ENCODE measurements around the gene ISYNA1. TPM values are rescaled to one million over a fixed set of nuclear protein-coding genes. Genes with fewer than 3 reads are reported as not detected.

ISYNA1 gene
- total and polyA plus RNA-seq, 10 of the 15 experiments (the other 5 are each of a cell fraction or from before 2014, with no cell fraction given) = 1.9 to 37.0 (median 9.1) TPM

DNA sequence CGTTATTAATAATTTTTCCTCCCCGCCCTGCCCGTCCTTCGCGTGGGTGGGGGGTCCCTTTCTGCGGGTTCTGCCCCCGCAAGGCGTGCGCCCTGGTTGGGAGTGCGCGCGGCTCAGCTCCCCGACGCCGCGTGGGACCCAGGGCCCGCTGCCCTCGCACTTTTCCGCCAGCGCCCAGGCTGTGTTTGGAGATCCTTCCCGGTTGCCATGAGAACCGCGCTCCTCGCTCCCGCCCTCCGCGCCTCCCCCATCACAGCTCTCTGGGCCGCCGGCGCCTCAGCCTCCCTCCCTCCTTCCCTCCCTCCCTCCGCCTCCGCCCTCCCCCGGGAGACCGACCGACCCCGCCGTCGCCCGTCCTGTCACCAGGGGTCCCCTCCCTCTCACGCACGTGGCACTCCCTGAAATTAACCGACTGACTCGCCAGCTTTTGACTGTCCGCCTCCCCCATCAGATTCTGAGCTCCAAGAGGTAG lies 21.1 kb downstream of the ISYNA1 start:
- DNase-seq (ENCODE audit: low read depth, low spot score) (no peak), FAIRE-seq (peak; percentile 49), ATAC-seq (peak; percentile 54)
- H3K4me1 ChIP-seq (ENCODE audit: control insufficient read depth, insufficient read depth, low read length) = peaks cover 58% of the 10 kb centered on the region
- intact Hi-C loops (cut with micrococcal nuclease; ENCODE audit: unreplicated experiment) (loop anchor here (10.0 kb wide), 1 partner anchor 212 kb away; the partner anchor contains the start of gene RAB3A), in situ Hi-C loops (cut with MboI) (no loop called here)
- ChIA-PET CTCF (interaction anchor here (0.7 to 8.8 kb wide), 9 partner anchors 18 to 137 kb away, joined by 3 to 88 read pairs (median 14); partner anchors contain the start of genes GDF15 and JUND), RAD21 (ENCODE audit: unreplicated experiment) (interaction anchor here (0.6 to 2.1 kb wide), 9 partner anchors 12 to 136 kb away, joined by 3 to 12 read pairs (median 4); partner anchors contain the start of genes JUND and LSM4), SMC1A (ENCODE audit: uncharacterized antibody, unreplicated experiment) (interaction anchor here (1.1 to 2.6 kb wide), 8 partner anchors 12 to 235 kb away, joined by 3 to 11 read pairs (median 3); partner anchors contain the start of gene LSM4), POLR2A (interaction anchor here (1.0 to 2.6 kb wide), 7 partner anchors 15 to 211 kb away, joined by 3 to 21 read pairs (median 4); partner anchors contain the start of genes JUND and LSM4)
- H3K27me3 ChIP-seq (replicated peaks in 1 of 2; ENCODE audit: control insufficient read depth in 2 of 2, insufficient read depth in 2 of 2, low read length in 1 of 2) = no peaks in the 10 kb centered on the region
- peak overlapping the region; percentile 65 for H3K4me3 ChIP-seq
- no peaks in the 10 kb centered on the region for H3K9me3 ChIP-seq (replicated peaks; ENCODE audit: control insufficient read depth, insufficient read depth, low read length)
- TF ChIP-seq EGR1 (IDR thresholded peaks at IDR 0.05; ENCODE audit: borderline replicate concordance in 1 of 2, low read depth in 2 of 2, low read length in 2 of 2) (peak in 1 of 2 experiments; percentile 76; a peak in 2 of 3 replicates), IKZF1 (conservative IDR thresholded peaks at IDR 0.05) (peak; percentile 71), HDAC2 (IDR thresholded peaks at IDR 0.05) (no peak), ZBTB40 (IDR thresholded peaks at IDR 0.05; ENCODE audit: borderline replicate concordance) (no peak), E2F4 (IDR thresholded peaks at IDR 0.05; ENCODE audit: low read depth, low read length) (0 out of 2 replicates have a peak, but pooled peaks have one; percentile 35), MXI1 (IDR thresholded peaks at IDR 0.05; ENCODE audit: low read depth, low read length) (peak; percentile 82), DPF2 (IDR thresholded peaks at IDR 0.05) (0 out of 2 replicates have a peak, but pooled peaks have one; percentile 20), TCF12 (IDR thresholded peaks at IDR 0.05; ENCODE audit: low read depth, low read length) (no peak), EP300 (IDR thresholded peaks at IDR 0.05; ENCODE audit: borderline replicate concordance in 1 of 2, control insufficient read depth in 1 of 2, low read depth in 2 of 2, low read length in 2 of 2) (peak in 1 of 2 experiments; percentile 34; a peak in 1 of 4 replicates), BHLHE40 (IDR thresholded peaks at IDR 0.05; ENCODE audit: borderline replicate concordance in 1 of 2, low read depth in 2 of 2, low read length in 1 of 2) (peak; percentile 42 to 55; a peak in 2 of 4 replicates), ZNF217 (IDR thresholded peaks at IDR 0.05) (no peak), IKZF2 (IDR thresholded peaks at IDR 0.05) (peak; percentile 10 to 52; a peak in 2 of 4 replicates), BMI1 (IDR thresholded peaks at IDR 0.05; ENCODE audit: borderline replicate concordance) (peak; percentile 91; the same call in 1 of the 2 replicates), CHD2 (IDR thresholded peaks at IDR 0.05; ENCODE audit: borderline replicate concordance, low read depth, low read length) (peak; percentile 58), MEF2B (IDR thresholded peaks at IDR 0.05; ENCODE audit: partially characterized antibody, poor library complexity, severe bottlenecking) (peak; percentile 55), POLR2A (IDR thresholded peaks at IDR 0.05; ENCODE audit: low read depth, low read length) (0 out of 2 replicates have a peak, but pooled peaks have one; percentile 42), CREB1 (IDR thresholded peaks at IDR 0.05; ENCODE audit: low read depth) (0 out of 2 replicates have a peak, but pooled peaks have one; percentile 15)
- TF ChIP-seq, protein P1, sequence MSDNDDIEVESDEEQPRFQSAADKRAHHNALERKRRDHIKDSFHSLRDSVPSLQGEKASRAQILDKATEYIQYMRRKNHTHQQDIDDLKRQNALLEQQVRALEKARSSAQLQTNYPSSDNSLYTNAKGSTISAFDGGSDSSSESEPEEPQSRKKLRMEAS (IDR thresholded peaks at IDR 0.05; ENCODE audit: low read depth, low read length) = peak; percentile 19; the same call in 1 of the 2 replicates
- H4K20me1 ChIP-seq (ENCODE audit: control insufficient read depth, insufficient read depth) = no peaks in the 10 kb centered on the region
- 5% methylated on average over 24 of the region's 44 CpGs for WGBS (ENCODE audit: insufficient coverage, insufficient replicate concordance, low lambda C conversion rate, missing lambda C conversion rate)
- no TSS peak for BruUV-seq (replicated peaks)
- peak overlapping the region; percentile 78 for H3K27ac ChIP-seq (ENCODE audit: control insufficient read depth, insufficient read depth)
- peak overlapping the region; percentile 20 for H2AFZ ChIP-seq (ENCODE audit: control insufficient read depth, low read depth, low read length)
- H3K4me2 ChIP-seq (ENCODE audit: control insufficient read depth, insufficient read depth) = peak overlapping the region; percentile 94
- H3K9ac ChIP-seq (ENCODE audit: control insufficient read depth, insufficient read depth, low read length) = peak overlapping the region; percentile 76
- no peaks in the 10 kb centered on the region for H3K36me3 ChIP-seq (ENCODE audit: control insufficient read depth in 2 of 2, insufficient read depth in 2 of 2, low read length in 1 of 2)
- H3K79me2 ChIP-seq (ENCODE audit: control insufficient read depth, insufficient read depth, low read length) = peaks cover 26% of the 10 kb centered on the region
